ENCODE results near the gene EFHD2. TPM values are rescaled to one million over a fixed set of nuclear protein-coding genes. Genes with fewer than 3 reads are reported as not detected.

The EFHD2 gene
- total and polyA plus RNA-seq, 2 experiments from 2014 or later = 49.9 to 53.1 TPM

- Histone ChIP-seq H3K4me2 (ENCODE audit: unreplicated experiment) (no peak overlapping the region), H3F3A (ENCODE audit: insufficient read depth) (peaks cover 4% of the 10 kb centered on the region; the same call in 1 of the 2 replicates), H3K27me3 (replicated peaks; ENCODE audit: insufficient read depth) (no peaks in the 10 kb centered on the region), H3K9ac (no peak overlapping the region), H3K36me3 (ENCODE audit: low read depth) (no peaks in the 10 kb centered on the region), H3K27ac (no peak overlapping the region), H3K79me2 (ENCODE audit: insufficient read depth) (0 out of 2 replicates have a peak, but pooled peaks cover 8% of the 10 kb centered on the region), H4K20me1 (ENCODE audit: insufficient read depth) (no peaks in the 10 kb centered on the region), H3K4me3 (no peak overlapping the region), H2AFZ (no peak overlapping the region), H3K9me3 (ENCODE audit: low read depth) (no peaks in the 10 kb centered on the region), H3K9me2 (ENCODE audit: insufficient read depth) (no peaks in the 10 kb centered on the region), H3K4me1 (ENCODE audit: insufficient read depth) (peaks cover 7% of the 10 kb centered on the region)
- no peak for DNase-seq
- no peak for TF ChIP-seq EZH2 (IDR thresholded peaks at IDR 0.05; ENCODE audit: insufficient read depth, poor library complexity, severe bottlenecking)
- TF ChIP-seq EZH2phosphoT487 (IDR thresholded peaks at IDR 0.05; ENCODE audit: insufficient read depth, low read depth) = no peak
- 75 to 88% methylated on average over 3 to 18 of the region's 18 CpGs for WGBS, 2 experiments (ENCODE audit: low coverage in 1 of 2, low lambda C conversion rate in 2 of 2, missing lambda C conversion rate in 2 of 2)
- in situ Hi-C loops (cut with MboI) = loop anchor here (25.0 kb wide), 1 partner anchor 292 kb away; no protein-coding TSS in a partner anchor
These were observed 19.2 kb downstream of the EFHD2 start for GRCh38 chr1:15428815-15429435.

- Histone ChIP-seq H2AFZ (no peak overlapping the region), H3K4me2 (ENCODE audit: unreplicated experiment) (no peak overlapping the region), H3K36me3 (ENCODE audit: low read depth) (no peaks in the 10 kb centered on the region), H3K4me1 (ENCODE audit: insufficient read depth) (peaks cover 9% of the 10 kb centered on the region), H3K9me2 (ENCODE audit: insufficient read depth) (no peaks in the 10 kb centered on the region), H3K4me3 (no peak overlapping the region), H3F3A (ENCODE audit: insufficient read depth) (peaks cover 4% of the 10 kb centered on the region; the same call in 1 of the 2 replicates), H4K20me1 (ENCODE audit: insufficient read depth) (no peaks in the 10 kb centered on the region), H3K27me3 (replicated peaks; ENCODE audit: insufficient read depth) (no peaks in the 10 kb centered on the region), H3K9me3 (ENCODE audit: low read depth) (no peaks in the 10 kb centered on the region), H3K9ac (no peak overlapping the region), H3K79me2 (ENCODE audit: insufficient read depth) (0 out of 2 replicates have a peak, but pooled peaks cover 5% of the 10 kb centered on the region), H3K27ac (no peak overlapping the region)
- TF ChIP-seq EZH2 (IDR thresholded peaks at IDR 0.05; ENCODE audit: insufficient read depth, poor library complexity, severe bottlenecking) (no peak), EZH2phosphoT487 (IDR thresholded peaks at IDR 0.05; ENCODE audit: insufficient read depth, low read depth) (no peak)
- DNase-seq = peak; percentile 73
- WGBS, 2 experiments (ENCODE audit: low coverage in 1 of 2, low lambda C conversion rate in 2 of 2, missing lambda C conversion rate in 2 of 2) = 79 to 80% methylated on average over 16 to 19 of the region's 19 CpGs
- in situ Hi-C loops (cut with MboI) = loop anchor here (5.0 to 25.0 kb wide), 2 partner anchors 102 to 292 kb away; no protein-coding TSS in a partner anchor
These were observed 20.0 kb downstream of the EFHD2 start for GRCh38 chr1:15429701-15430149.

GRCh38 chr1:15430787-15431570, 21.3 kb downstream of the EFHD2 start:
- no peaks in the 10 kb centered on the region for H3K27me3 ChIP-seq (replicated peaks; ENCODE audit: insufficient read depth)
- no peak overlapping the region for H3K27ac ChIP-seq
- H3K36me3 ChIP-seq (ENCODE audit: low read depth) = no peaks in the 10 kb centered on the region
- no peak overlapping the region for H3K9ac ChIP-seq
- H3K4me3 ChIP-seq = no peak overlapping the region
- H3K79me2 ChIP-seq (ENCODE audit: insufficient read depth) = no peaks in the 10 kb centered on the region
- H3K4me1 ChIP-seq (ENCODE audit: insufficient read depth) = peaks cover 10% of the 10 kb centered on the region
- H4K20me1 ChIP-seq (ENCODE audit: insufficient read depth) = no peaks in the 10 kb centered on the region
- H3F3A ChIP-seq (ENCODE audit: insufficient read depth) = peaks cover 4% of the 10 kb centered on the region; the same call in 1 of the 2 replicates
- no peaks in the 10 kb centered on the region for H3K9me3 ChIP-seq (ENCODE audit: low read depth)
- TF ChIP-seq EZH2phosphoT487 (IDR thresholded peaks at IDR 0.05; ENCODE audit: insufficient read depth, low read depth) (no peak), EZH2 (IDR thresholded peaks at IDR 0.05; ENCODE audit: insufficient read depth, poor library complexity, severe bottlenecking) (no peak)
- DNase-seq = peak; percentile 46
- H3K4me2 ChIP-seq (ENCODE audit: unreplicated experiment) = no peak overlapping the region
- in situ Hi-C loops (cut with MboI) = loop anchor here (5.0 to 25.0 kb wide), 2 partner anchors 104 to 294 kb away; no protein-coding TSS in a partner anchor
- WGBS, 2 experiments (ENCODE audit: low coverage in 1 of 2, low lambda C conversion rate in 2 of 2, missing lambda C conversion rate in 2 of 2) = 54 to 58% methylated on average over 19 of the region's 19 CpGs
- H2AFZ ChIP-seq = no peak overlapping the region
- no peaks in the 10 kb centered on the region for H3K9me2 ChIP-seq (ENCODE audit: insufficient read depth)

GRCh38 chr1:15431571-15431948, 21.9 kb downstream of the EFHD2 start:
- no peaks in the 10 kb centered on the region for H3K27me3 ChIP-seq (replicated peaks; ENCODE audit: insufficient read depth)
- H3F3A ChIP-seq (ENCODE audit: insufficient read depth) = peaks cover 4% of the 10 kb centered on the region; the same call in 1 of the 2 replicates
- no peak for DNase-seq
- TF ChIP-seq EZH2 (IDR thresholded peaks at IDR 0.05; ENCODE audit: insufficient read depth, poor library complexity, severe bottlenecking) (no peak), EZH2phosphoT487 (IDR thresholded peaks at IDR 0.05; ENCODE audit: insufficient read depth, low read depth) (no peak)
- no peak overlapping the region for H3K4me3 ChIP-seq
- no peaks in the 10 kb centered on the region for H3K9me3 ChIP-seq (ENCODE audit: low read depth)
- H3K79me2 ChIP-seq (ENCODE audit: insufficient read depth) = no peaks in the 10 kb centered on the region
- H2AFZ ChIP-seq = no peak overlapping the region
- H3K4me1 ChIP-seq (ENCODE audit: insufficient read depth) = peaks cover 10% of the 10 kb centered on the region
- in situ Hi-C loops (cut with MboI) = loop anchor here (5.0 to 25.0 kb wide), 2 partner anchors 104 to 294 kb away; no protein-coding TSS in a partner anchor
- H4K20me1 ChIP-seq (ENCODE audit: insufficient read depth) = no peaks in the 10 kb centered on the region
- H3K9ac ChIP-seq = no peak overlapping the region
- WGBS, 2 experiments (ENCODE audit: low coverage in 1 of 2, low lambda C conversion rate in 2 of 2, missing lambda C conversion rate in 2 of 2) = 83 to 88% methylated on average over 4 of the region's 4 CpGs
- no peaks in the 10 kb centered on the region for H3K36me3 ChIP-seq (ENCODE audit: low read depth)
- no peak overlapping the region for H3K27ac ChIP-seq
- no peaks in the 10 kb centered on the region for H3K9me2 ChIP-seq (ENCODE audit: insufficient read depth)
- no peak overlapping the region for H3K4me2 ChIP-seq (ENCODE audit: unreplicated experiment)
